ENCODE results near the gene YPEL3. TPM values are rescaled to one million over a fixed set of nuclear protein-coding genes. Genes with fewer than 3 reads are reported as not detected.

Gene YPEL3
- total RNA-seq, 1 donor from 2014 or later: 45.7 TPM

GRCh38 chr16:30096862-30097563 is 1.0 kb upstream of the YPEL3 start:
- no peak for TF ChIP-seq CTCF (IDR thresholded peaks at IDR 0.05; ENCODE audit: unreplicated experiment)
- Mint-ChIP-seq H3K27me3 (no peaks in the 10 kb centered on the region), H3K27ac (peak overlapping the region; percentile 96), H3K9me3 (ENCODE audit: low read depth) (peaks cover 13% of the 10 kb centered on the region), H3K36me3 (ENCODE audit: insufficient read depth) (peaks cover 18% of the 10 kb centered on the region), H3K4me1 (ENCODE audit: low read depth) (peaks cover 14% of the 10 kb centered on the region), H3K4me3 (ENCODE audit: low read depth) (peak overlapping the region; percentile 75)
- DNase-seq (ENCODE audit: low spot score, unreplicated experiment): no peak

- H3K4me1 Mint-ChIP-seq (ENCODE audit: low read depth): peaks cover 17% of the 10 kb centered on the region
- H3K27ac Mint-ChIP-seq: peak overlapping the region; percentile 92
- DNase-seq (ENCODE audit: low spot score, unreplicated experiment): no peak
- H3K36me3 Mint-ChIP-seq (ENCODE audit: insufficient read depth): peaks cover 16% of the 10 kb centered on the region
- peaks cover 13% of the 10 kb centered on the region for H3K9me3 Mint-ChIP-seq (ENCODE audit: low read depth)
- peak overlapping the region; percentile 77 for H3K4me3 Mint-ChIP-seq (ENCODE audit: low read depth)
- no peak for TF ChIP-seq CTCF (IDR thresholded peaks at IDR 0.05; ENCODE audit: unreplicated experiment)
- no peaks in the 10 kb centered on the region for H3K27me3 Mint-ChIP-seq
Observed at GRCh38 chr16:30095166-30096078, 591 bp downstream of the YPEL3 start.

- Mint-ChIP-seq H3K9me3 (ENCODE audit: low read depth) (peaks cover 13% of the 10 kb centered on the region), H3K4me1 (ENCODE audit: low read depth) (peaks cover 20% of the 10 kb centered on the region), H3K27ac (peak overlapping the region; percentile 20), H3K27me3 (no peaks in the 10 kb centered on the region), H3K36me3 (ENCODE audit: insufficient read depth) (peaks cover 16% of the 10 kb centered on the region), H3K4me3 (ENCODE audit: low read depth) (peak overlapping the region; percentile 77)
- no peak for DNase-seq (ENCODE audit: low spot score, unreplicated experiment)
- no peak for TF ChIP-seq CTCF (IDR thresholded peaks at IDR 0.05; ENCODE audit: unreplicated experiment)
Observed at GRCh38 chr16:30094541-30095165, 1.4 kb downstream of the YPEL3 start.

GRCh38 chr16:30092373-30093010 is 3.5 kb downstream of the YPEL3 start:
- Mint-ChIP-seq H3K9me3 (ENCODE audit: low read depth) (peaks cover 5% of the 10 kb centered on the region), H3K27ac (peak overlapping the region; percentile 58)
- no peak for DNase-seq (ENCODE audit: low spot score, unreplicated experiment)

More at GRCh38 chr16:30092373-30093010, 3.5 kb downstream of the YPEL3 start:
- Mint-ChIP-seq H3K4me1 (ENCODE audit: low read depth) (peaks cover 20% of the 10 kb centered on the region), H3K27me3 (no peaks in the 10 kb centered on the region), H3K36me3 (ENCODE audit: insufficient read depth) (peaks cover 12% of the 10 kb centered on the region), H3K4me3 (ENCODE audit: low read depth) (peak overlapping the region; percentile 77)
- peak; percentile 62 for TF ChIP-seq CTCF (IDR thresholded peaks at IDR 0.05; ENCODE audit: unreplicated experiment)

Measured in progenitor cell of endocrine pancreas (in vitro differentiated cells).